K562 (cell line): ENCODE results near the gene TRMT1. TPM values are rescaled to one million over a fixed set of nuclear protein-coding genes. Genes with fewer than 3 reads are reported as not detected.

Source experiments
- CBFA2T3 ChIP-seq: fragments of 450-650 bp; IDR thresholded peaks from 2 replicates; pipeline ENCODE4 v1.6.1; 2017
- CTBP1 ChIP-seq: fragments of 450-650 bp; IDR thresholded peaks from 2 replicates; pipeline ENCODE4 v1.6.1; 2016; ENCODE audit warnings: borderline replicate concordance
- DACH1 ChIP-seq: fragments of 450-650 bp; IDR thresholded peaks from 2 replicates; pipeline ENCODE4 v1.6.1; 2018; ENCODE audit not compliant: partially characterized antibody
- ETV6 ChIP-seq, 3 experiments: fragments of 150-350 bp in 1 of 3; sonication (generic) in 1 of 3; formaldehyde crosslinking in 1 of 3; IDR thresholded peaks; 2 replicates each; pipeline versions ENCODE4 v1.6.1 to v1.8.0; 2014 to 2022; ENCODE audit warnings: borderline replicate concordance in 2 of 3, low read depth in 2 of 3, antibody characterized with exemption in 1 of 3, low read length in 1 of 3, mild to moderate bottlenecking in 1 of 3, missing genetic modification reagents in 1 of 3
- L3MBTL2 ChIP-seq: fragments of 450-650 bp; IDR thresholded peaks from 2 replicates; pipeline ENCODE4 v1.6.1; 2016; ENCODE audit warnings: mild to moderate bottlenecking, moderate library complexity
- MBD2 ChIP-seq: sonication (generic); IDR thresholded peaks from 2 replicates; pipeline ENCODE4 v1.6.1; 2016; ENCODE audit warnings: low read depth, borderline replicate concordance
- MYNN ChIP-seq, 2 experiments: sonication (generic); formaldehyde crosslinking in 1 of 2; IDR thresholded peaks; 2 replicates each; pipeline versions ENCODE4 v1.5.0 to v1.6.1; 2016 to 2020; ENCODE audit warnings: antibody characterized with exemption in 1 of 2, missing genetic modification reagents in 1 of 2
- NCOA1 ChIP-seq: fragments of 450-650 bp; IDR thresholded peaks from 2 replicates; pipeline ENCODE4 v1.6.1; 2016; ENCODE audit warnings: low read depth
- NR2F6 ChIP-seq: fragments of 450-650 bp; formaldehyde crosslinking; IDR thresholded peaks from 2 replicates; pipeline ENCODE4 v1.4.0; 2020; ENCODE audit warnings: mild to moderate bottlenecking
- PHTF2 ChIP-seq: fragments of 250-450 bp; sonication (Bioruptor Pico); IDR thresholded peaks from 2 replicates; pipeline ENCODE4 v1.5.0; 2021; ENCODE audit warnings: mild to moderate bottlenecking
- RAD21 ChIP-seq, 2 experiments: fragments of 250-450 bp in 1 of 2; fragments of 450-650 bp in 1 of 2; sonication (Bioruptor Pico) in 1 of 2; formaldehyde crosslinking in 1 of 2; IDR thresholded peaks in 1 of 2; conservative IDR thresholded peaks in 1 of 2; 2 replicates each; pipeline versions ENCODE4 v1.4.0 to v1.8.0; 2020 to 2022; ENCODE audit warnings: mild to moderate bottlenecking in 2 of 2, moderate library complexity in 1 of 2
- RB1 ChIP-seq: fragments of 450-650 bp; IDR thresholded peaks from 2 replicates; pipeline ENCODE4 v1.6.1; 2017; ENCODE audit warnings: low read depth, mild to moderate bottlenecking
- SMARCA4 ChIP-seq: fragments of 450-650 bp; IDR thresholded peaks from 2 replicates; pipeline ENCODE4 v1.6.1; 2016
- SMARCC2 ChIP-seq: fragments of 450-650 bp; IDR thresholded peaks from 2 replicates; pipeline ENCODE4 v1.6.1; 2017; ENCODE audit warnings: antibody characterized with exemption, moderate library complexity, mild to moderate bottlenecking, low read depth
- SOX6 ChIP-seq: fragments of 450-650 bp; IDR thresholded peaks from 2 replicates; pipeline ENCODE4 v1.6.1; 2014; ENCODE audit warnings: mild to moderate bottlenecking
- SUPT5H ChIP-seq: fragments of 450-650 bp; IDR thresholded peaks from 2 replicates; pipeline ENCODE4 v1.6.1; 2016
- TCF3 ChIP-seq: sonication (generic); formaldehyde crosslinking; IDR thresholded peaks from 2 replicates; pipeline ENCODE4 v1.4.0; 2020; ENCODE audit warnings: mild to moderate bottlenecking, missing genetic modification reagents
- ZBTB1 ChIP-seq: sonication (generic); formaldehyde crosslinking; IDR thresholded peaks from 2 replicates; pipeline ENCODE4 v1.8.1; 2023; ENCODE audit warnings: missing genetic modification reagents, low read depth, mild to moderate bottlenecking, borderline replicate concordance
- ZEB2 ChIP-seq: fragments of 450-650 bp; IDR thresholded peaks from 2 replicates; pipeline ENCODE4 v1.6.1; 2016
- ZKSCAN3 ChIP-seq: fragments of 250-450 bp; sonication (Bioruptor Pico); IDR thresholded peaks from 2 replicates; pipeline ENCODE4 v1.4.0; 2020
- ZNF175 ChIP-seq: fragments of 200-800 bp; sonication (Bioruptor generic); IDR thresholded peaks from 2 replicates; pipeline ENCODE4 v1.6.1; 2016; ENCODE audit warnings: low read depth, mild to moderate bottlenecking, missing genetic modification characterization, missing compliant biosample characterization
- ZNF408 ChIP-seq: fragments of 250-450 bp; sonication (Bioruptor Pico); IDR thresholded peaks from 2 replicates; pipeline ENCODE4 v1.4.0; 2020; ENCODE audit warnings: low read depth, mild to moderate bottlenecking, moderate library complexity
- polyA plus RNA-seq, 8 experiments: library from polyadenylated mRNA; depleted of rRNA in 4 of 8; stranded (reverse) in 5 of 8; unstranded in 3 of 8; fragments of >200 nt; fragmentation: Nextera tagmentation in 2 of 8; fragmentation: Illumina TruSeq in 1 of 8; extraction: Ambion mirVana in 2 of 8; extraction: Trizol in 1 of 8; gene quantifications; 2 replicates each; pipeline versions ENCODE4 v1.2.1 to v1.2.3, GENCODE V29; 2011 to 2014; ENCODE audit warnings: inconsistent platforms in 1 of 8, missing spikeins in 1 of 8
- total RNA-seq, 7 experiments: library from RNA; depleted of rRNA in 6 of 7; stranded (reverse); fragments of >200 nt in 6 of 7; fragmentation: Illumina TruSeq in 2 of 7; extraction: Trizol in 2 of 7; gene quantifications; 2 replicates each; pipeline versions ENCODE4 v1.2.1 to v1.2.3, GENCODE V29; 2011 to 2021; ENCODE audit warnings: low replicate concordance in 1 of 7
- TF ChIP-seq, protein P1 (sequence below): fragments of 250-450 bp; sonication (Bioruptor Pico); IDR thresholded peaks from 2 replicates; pipeline ENCODE4 v1.5.0; 2021
- TF ChIP-seq, protein P2 (sequence below): fragments of 250-450 bp; sonication (Bioruptor Pico); IDR thresholded peaks from 2 replicates; pipeline ENCODE4 v1.8.0; 2022; ENCODE audit warnings: moderate library complexity, mild to moderate bottlenecking, inconsistent platforms
- TF ChIP-seq, protein P3 (sequence below), 3 experiments: IDR thresholded peaks in 2 of 3; conservative IDR thresholded peaks in 1 of 3; 2 replicates each; pipeline ENCODE4 v1.5.1; 2011 to 2012; ENCODE audit warnings: low read length in 3 of 3, mild to moderate bottlenecking in 3 of 3, control low read depth in 2 of 3, improper control_type of control experiment in 1 of 3, inconsistent platforms in 1 of 3, low read depth in 1 of 3, mixed read lengths in 1 of 3, moderate library complexity in 1 of 3; ENCODE audit not compliant: insufficient read depth in 2 of 3

The TRMT1 gene
- total and polyA plus RNA-seq, 9 of the 15 experiments (the other 6 are each of a cell fraction or from before 2014, with no cell fraction given), result 5.8 to 158 (median 54.3) TPM

DNA sequence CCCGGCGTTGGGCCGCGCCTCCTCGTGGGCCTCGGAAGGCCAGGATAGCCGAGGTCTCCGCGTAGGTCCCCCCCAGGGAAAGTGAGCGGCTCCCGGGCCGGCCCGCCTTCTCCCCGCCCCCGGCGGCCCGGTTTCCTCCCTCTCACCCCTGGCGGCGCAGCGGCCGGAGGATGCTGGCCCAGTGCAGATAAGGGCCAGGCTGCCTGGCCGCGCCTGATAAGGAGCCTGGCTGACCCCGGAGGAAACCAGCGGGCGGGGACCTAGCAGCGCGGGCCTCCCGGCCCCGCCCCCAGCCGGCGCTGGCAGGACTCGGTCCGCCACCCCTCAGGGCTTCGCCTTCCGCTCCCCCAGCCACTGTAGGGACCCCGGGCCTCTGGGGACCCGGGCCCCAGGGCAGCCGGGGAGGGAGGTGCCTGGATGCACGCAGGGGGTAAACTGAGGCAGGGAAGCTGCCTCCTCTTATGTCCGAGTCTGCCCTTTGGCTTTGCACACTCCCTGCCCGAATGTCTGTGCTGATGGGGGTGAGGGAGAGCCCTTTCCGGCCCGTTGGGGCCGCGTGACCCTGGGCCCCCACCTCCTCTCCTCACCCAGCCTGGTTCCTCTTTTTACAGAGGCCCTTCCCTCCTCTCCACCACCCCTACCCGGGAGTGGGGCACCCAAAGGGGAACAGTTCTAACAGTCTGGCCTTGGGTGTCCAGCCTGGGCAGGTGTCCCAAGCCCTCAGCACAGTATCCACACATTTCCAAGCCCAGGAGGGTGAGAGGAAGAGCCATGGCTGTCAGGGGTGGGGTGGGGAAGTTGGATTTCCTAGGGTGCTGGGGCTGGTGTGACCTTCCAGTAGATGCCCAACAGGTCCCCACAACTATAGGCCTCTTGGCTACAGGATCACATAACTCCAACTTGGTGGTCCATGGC lies 13.6 kb downstream of the TRMT1 start, which contains the start of gene LYL1 (continued):
- no peak for TF ChIP-seq ZNF408 (CRISPR knock-in tag)
- no peak for TF ChIP-seq PHTF2 (CRISPR knock-in tag)
- peak; percentile 97 for TF ChIP-seq SOX6
- peak; percentile 94 for TF ChIP-seq SMARCA4
- peak; percentile 74; the same call in 1 of the 2 replicates for TF ChIP-seq ZNF175 (CRISPR knock-in tag)
- peak; percentile 99 for TF ChIP-seq CBFA2T3
- peak; percentile 64 for TF ChIP-seq SUPT5H
- TF ChIP-seq ZEB2, result no peak
- no peak for TF ChIP-seq ZKSCAN3 (CRISPR knock-in tag)
- peak; percentile 99 for TF ChIP-seq TCF3
- TF ChIP-seq, protein P1, sequence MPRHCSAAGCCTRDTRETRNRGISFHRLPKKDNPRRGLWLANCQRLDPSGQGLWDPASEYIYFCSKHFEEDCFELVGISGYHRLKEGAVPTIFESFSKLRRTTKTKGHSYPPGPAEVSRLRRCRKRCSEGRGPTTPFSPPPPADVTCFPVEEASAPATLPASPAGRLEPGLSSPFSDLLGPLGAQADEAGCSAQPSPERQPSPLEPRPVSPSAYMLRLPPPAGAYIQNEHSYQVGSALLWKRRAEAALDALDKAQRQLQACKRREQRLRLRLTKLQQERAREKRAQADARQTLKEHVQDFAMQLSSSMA (CRISPR knock-in tag), result peak; percentile 28; the same call in 1 of the 2 replicates
- peak; percentile 79 for TF ChIP-seq L3MBTL2
- TF ChIP-seq RB1, result peak; percentile 97
- no peak; the same call in 1 of the 2 replicates for TF ChIP-seq ZBTB1 (CRISPR knock-in tag)
- TF ChIP-seq, protein P2, sequence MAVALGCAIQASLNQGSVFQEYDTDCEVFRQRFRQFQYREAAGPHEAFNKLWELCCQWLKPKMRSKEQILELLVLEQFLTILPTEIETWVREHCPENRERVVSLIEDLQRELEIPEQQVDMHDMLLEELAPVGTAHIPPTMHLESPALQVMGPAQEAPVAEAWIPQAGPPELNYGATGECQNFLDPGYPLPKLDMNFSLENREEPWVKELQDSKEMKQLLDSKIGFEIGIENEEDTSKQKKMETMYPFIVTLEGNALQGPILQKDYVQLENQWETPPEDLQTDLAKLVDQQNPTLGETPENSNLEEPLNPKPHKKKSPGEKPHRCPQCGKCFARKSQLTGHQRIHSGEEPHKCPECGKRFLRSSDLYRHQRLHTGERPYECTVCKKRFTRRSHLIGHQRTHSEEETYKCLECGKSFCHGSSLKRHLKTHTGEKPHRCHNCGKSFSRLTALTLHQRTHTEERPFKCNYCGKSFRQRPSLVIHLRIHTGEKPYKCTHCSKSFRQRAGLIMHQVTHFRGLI (CRISPR knock-in tag), result peak; percentile 59; the same call in 1 of the 2 replicates
- peak; percentile 88 for TF ChIP-seq MBD2
- TF ChIP-seq DACH1, result peak; percentile 53
- TF ChIP-seq, protein P3, sequence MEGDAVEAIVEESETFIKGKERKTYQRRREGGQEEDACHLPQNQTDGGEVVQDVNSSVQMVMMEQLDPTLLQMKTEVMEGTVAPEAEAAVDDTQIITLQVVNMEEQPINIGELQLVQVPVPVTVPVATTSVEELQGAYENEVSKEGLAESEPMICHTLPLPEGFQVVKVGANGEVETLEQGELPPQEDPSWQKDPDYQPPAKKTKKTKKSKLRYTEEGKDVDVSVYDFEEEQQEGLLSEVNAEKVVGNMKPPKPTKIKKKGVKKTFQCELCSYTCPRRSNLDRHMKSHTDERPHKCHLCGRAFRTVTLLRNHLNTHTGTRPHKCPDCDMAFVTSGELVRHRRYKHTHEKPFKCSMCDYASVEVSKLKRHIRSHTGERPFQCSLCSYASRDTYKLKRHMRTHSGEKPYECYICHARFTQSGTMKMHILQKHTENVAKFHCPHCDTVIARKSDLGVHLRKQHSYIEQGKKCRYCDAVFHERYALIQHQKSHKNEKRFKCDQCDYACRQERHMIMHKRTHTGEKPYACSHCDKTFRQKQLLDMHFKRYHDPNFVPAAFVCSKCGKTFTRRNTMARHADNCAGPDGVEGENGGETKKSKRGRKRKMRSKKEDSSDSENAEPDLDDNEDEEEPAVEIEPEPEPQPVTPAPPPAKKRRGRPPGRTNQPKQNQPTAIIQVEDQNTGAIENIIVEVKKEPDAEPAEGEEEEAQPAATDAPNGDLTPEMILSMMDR (IDR thresholded peaks at IDR 0.05 in 2 of 3, conservative IDR thresholded peaks at IDR 0.05 in 1 of 3; ENCODE audit: insufficient read depth in 2 of 3, low read depth in 1 of 3, low read length in 3 of 3), result no peak; a peak in 1 of 6 replicates
- peak; percentile 42 to 59; a peak in 2 of 4 replicates for TF ChIP-seq ETV6 (IDR thresholded peaks at IDR 0.05; ENCODE audit: borderline replicate concordance in 1 of 2, low read depth in 2 of 2, low read length in 1 of 2)
- no peak for TF ChIP-seq ETV6 (CRISPR knock-in tag; IDR thresholded peaks at IDR 0.05; ENCODE audit: borderline replicate concordance)
- 0 out of 2 replicates have a peak, but pooled peaks have one; percentile 7 for TF ChIP-seq NR2F6
- peak; percentile 19 to 29; a peak in 3 of 4 replicates for TF ChIP-seq RAD21 (CRISPR knock-in tag; conservative IDR thresholded peaks at IDR 0.05 in 1 of 2, IDR thresholded peaks at IDR 0.05 in 1 of 2)
- TF ChIP-seq SMARCC2, result peak; percentile 90
- TF ChIP-seq MYNN (IDR thresholded peaks at IDR 0.05), result peak; percentile 81; the same call in 1 of the 2 replicates
- TF ChIP-seq MYNN (CRISPR knock-in tag; IDR thresholded peaks at IDR 0.05), result no peak
- TF ChIP-seq NCOA1, result peak; percentile 90
- peak; percentile 86; the same call in 1 of the 2 replicates for TF ChIP-seq CTBP1
